Endothelial cell of umbilical vein (primary cell): ENCODE results near the gene CLTC. TPM values are rescaled to one million over a fixed set of nuclear protein-coding genes. Genes with fewer than 3 reads are reported as not detected.

ENCODE experiments used
- BruUV-seq: library from RNA; stranded (reverse); fragments of 400-500 nt; replicated peaks from 2 replicates; lab custom pipeline; 2021; lab: Mats Ljungman, UMichigan
- CTCF ChIA-PET: fragments of 300-600, 350-600 bp; sonication (Branson Sonifier 250); formaldehyde crosslinking; loops from one replicate; lab custom pipeline; 2021; ENCODE audit warnings: antibody characterized with exemption, inconsistent platforms; lab: Charles Lee
- POLR2A ChIA-PET: fragments of 300-600, 350-600 bp; sonication (Branson Sonifier 250); formaldehyde crosslinking; loops from one replicate; lab custom pipeline; 2021; ENCODE audit warnings: antibody characterized with exemption, inconsistent platforms; lab: Charles Lee
- DNase-seq: peaks from one replicate; pipeline ENCODE4 v3.0.0-alpha.2; 2011; ENCODE audit warnings: low read depth, low spot score
- FAIRE-seq: peaks from 2 replicates; lab custom pipeline; 2011; peaks lifted over from hg19 to GRCh38; lab: Jason Lieb, UNC
- H2AFZ ChIP-seq: 2 replicates; pipeline ENCODE4 v1.6.0; 2012; ENCODE audit warnings: low read depth, low read length, control low read depth, inconsistent platforms
- H3K27ac ChIP-seq: 2 replicates; pipeline ENCODE4 v1.5.1; 2011; ENCODE audit warnings: low read depth, mild to moderate bottlenecking, control low read depth, low read length, moderate library complexity; ENCODE audit not compliant: insufficient read depth
- H3K27me3 ChIP-seq, 2 experiments: 2 replicates each; pipeline versions ENCODE4 v1.6.0 to v1.6.1; 2011; ENCODE audit warnings: low read length in 2 of 2, mixed read lengths in 1 of 2; ENCODE audit not compliant: control insufficient read depth in 2 of 2, insufficient read depth in 2 of 2
- H3K36me3 ChIP-seq, 2 experiments: 2 replicates in 1 of 2; 3 replicates in 1 of 2; pipeline ENCODE4 v1.5.1; 2011; ENCODE audit warnings: low read length in 2 of 2, mild to moderate bottlenecking in 1 of 2, moderate library complexity in 1 of 2; ENCODE audit not compliant: control insufficient read depth in 2 of 2, insufficient read depth in 2 of 2; ENCODE audit errors: extremely low read depth in 1 of 2
- H3K4me1 ChIP-seq: 3 replicates; pipeline ENCODE4 v1.5.1; 2011; ENCODE audit warnings: mild to moderate bottlenecking, low read length; ENCODE audit not compliant: control insufficient read depth, insufficient read depth; ENCODE audit errors: extremely low read depth
- H3K4me2 ChIP-seq: 2 replicates; pipeline ENCODE4 v1.6.1; 2011; ENCODE audit warnings: low read length, control low read depth, mixed read lengths; ENCODE audit not compliant: insufficient read depth
- H3K4me3 ChIP-seq, 3 experiments: fragments of 200-600 bp in 1 of 3; sonication (generic), shearing (Covaris generic) in 1 of 3; replicated peaks in 1 of 3; 2 replicates each; pipeline ENCODE4 v1.5.1; 2011 to 2016; ENCODE audit warnings: control low read depth in 3 of 3, low read length in 3 of 3, mild to moderate bottlenecking in 2 of 3, inconsistent platforms in 1 of 3, low read depth in 1 of 3, moderate library complexity in 1 of 3; ENCODE audit not compliant: insufficient read depth in 1 of 3
- H3K79me2 ChIP-seq: 2 replicates; pipeline ENCODE4 v1.6.0; 2012; ENCODE audit warnings: low read length, inconsistent platforms; ENCODE audit not compliant: control insufficient read depth, insufficient read depth
- H3K9ac ChIP-seq: replicated peaks from 2 replicates; pipeline ENCODE3; 2011; ENCODE audit warnings: low read length, control low read depth; ENCODE audit not compliant: insufficient read depth; ENCODE audit errors: extremely low read depth
- H3K9me1 ChIP-seq: replicated peaks from 3 replicates; pipeline ENCODE4 v1.6.0; 2011; ENCODE audit warnings: mild to moderate bottlenecking, low read length; ENCODE audit not compliant: control insufficient read depth, insufficient read depth; ENCODE audit errors: extremely low read depth
- H3K9me3 ChIP-seq: replicated peaks from 2 replicates; pipeline ENCODE4 v1.5.1; 2012; ENCODE audit warnings: low read length, inconsistent platforms; ENCODE audit not compliant: control insufficient read depth, insufficient read depth
- H4K20me1 ChIP-seq: replicated peaks from 2 replicates; pipeline ENCODE3; 2011; ENCODE audit warnings: mild to moderate bottlenecking, low read length; ENCODE audit not compliant: control insufficient read depth, insufficient read depth; ENCODE audit errors: extremely low read depth
- EZH2 ChIP-seq: IDR thresholded peaks from 2 replicates; pipeline ENCODE4 v1.6.1; 2012; ENCODE audit warnings: borderline replicate concordance, low read depth, mild to moderate bottlenecking, moderate library complexity, low read length, inconsistent platforms; ENCODE audit not compliant: severe bottlenecking
- FOS ChIP-seq: IDR thresholded peaks from 2 replicates; pipeline ENCODE4 v1.6.1; 2011; ENCODE audit warnings: mild to moderate bottlenecking, low read length, moderate library complexity, borderline replicate concordance; ENCODE audit not compliant: insufficient read depth
- GATA2 ChIP-seq: IDR thresholded peaks from 2 replicates; pipeline ENCODE4 v1.7.0; 2011; ENCODE audit warnings: low read depth, mild to moderate bottlenecking, moderate library complexity, mixed read lengths, low read length; ENCODE audit not compliant: insufficient read length, insufficient read depth
- JUN ChIP-seq: IDR thresholded peaks from 2 replicates; pipeline ENCODE4 v1.6.1; 2011; ENCODE audit warnings: borderline replicate concordance, low read depth; ENCODE audit not compliant: insufficient read length, insufficient read depth
- MYC ChIP-seq: IDR thresholded peaks from one replicate; pipeline ENCODE4 v1.6.1; 2011; ENCODE audit warnings: mild to moderate bottlenecking, low read depth, low read length
- POLR2A ChIP-seq: IDR thresholded peaks from 2 replicates; pipeline ENCODE4 v1.6.1; 2012; ENCODE audit warnings: low read depth, mild to moderate bottlenecking, control low read depth, low read length
- POLR2AphosphoS5 ChIP-seq: IDR thresholded peaks from 2 replicates; pipeline ENCODE4 v1.6.1; 2012; ENCODE audit warnings: low read depth, mild to moderate bottlenecking, control low read depth, low read length, moderate library complexity; ENCODE audit not compliant: insufficient read depth
- dilution Hi-C: fragments of 300-500 bp; cut with MboI; formaldehyde crosslinking; loops from one replicate; pipeline ENCODE4 v1.15.0; 2019; ENCODE audit warnings: low sequenced_read_pairs; ENCODE audit not compliant: extremely low pct_ligation_motif_present
- intact Hi-C: fragments of 100-400 bp; cut with micrococcal nuclease; formaldehyde crosslinking; loops from one replicate; pipeline ENCODE4 v1.10.0; 2022
- polyA plus RNA-seq, 4 experiments: library from polyadenylated mRNA; depleted of rRNA in 3 of 4; stranded (reverse) in 3 of 4; unstranded in 1 of 4; fragments of >200 nt; gene quantifications; 2 replicates each; pipeline versions ENCODE4 v1.2.1 to v1.2.3, GENCODE V29; 2011 to 2012; ENCODE audit warnings: missing spikeins in 1 of 4
- total RNA-seq: library from RNA; stranded (reverse); gene quantifications from 2 replicates; pipeline ENCODE4 v1.2.3, GENCODE V29; 2021
- TF ChIP-seq, protein P1 (sequence below), 2 donors: IDR thresholded peaks; 1 replicate in 1 of 2; 2 replicates in 1 of 2; pipeline ENCODE4 v1.5.1; 2011; ENCODE audit warnings: low read length in 2 of 2, mild to moderate bottlenecking in 2 of 2, moderate library complexity in 2 of 2, control low read depth in 1 of 2, inconsistent platforms in 1 of 2, low read depth in 1 of 2; ENCODE audit not compliant: insufficient read depth in 1 of 2; ENCODE audit errors: extremely low read depth in 1 of 2
- TF ChIP-seq, protein P2 (sequence below): IDR thresholded peaks from 2 replicates; pipeline ENCODE4 v1.6.1; 2011; ENCODE audit not compliant: insufficient read depth, insufficient read length

The CLTC gene
- total and polyA plus RNA-seq, 2 donors (not counting 3 experiments of a cell fraction or from before 2014, with no cell fraction given) = 164 to 326 TPM

DNA sequence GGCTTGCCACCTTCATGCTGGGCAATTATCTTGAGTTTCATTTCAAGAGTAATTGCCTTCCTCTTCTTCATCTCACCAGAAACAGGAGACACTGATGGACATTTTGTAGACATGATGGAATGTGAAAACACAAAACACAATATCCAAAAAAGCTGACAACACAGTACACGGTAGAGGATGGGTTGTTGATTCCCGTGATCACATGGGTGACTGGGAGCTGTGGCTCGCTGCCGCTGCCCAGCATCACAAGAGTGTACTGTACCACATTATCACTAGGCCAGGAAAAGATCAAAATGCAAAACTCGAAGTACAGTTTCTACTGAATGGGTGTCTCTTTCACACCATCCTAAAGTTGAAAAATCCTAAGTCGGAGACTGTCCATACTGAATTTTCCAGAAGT is 80.1 kb downstream of the CLTC start:
- H3K36me3 ChIP-seq = peaks cover 26 to 29% of the 10 kb centered on the region in 2 experiments
- DNase-seq = no peak
- no peak overlapping the region for H2AFZ ChIP-seq
- BruUV-seq = no TSS peak
- ChIA-PET CTCF (no interaction called here), POLR2A (no interaction called here)
- H3K27ac ChIP-seq = no peak overlapping the region
- no peak overlapping the region for H3K9ac ChIP-seq
- TF ChIP-seq, protein P1, sequence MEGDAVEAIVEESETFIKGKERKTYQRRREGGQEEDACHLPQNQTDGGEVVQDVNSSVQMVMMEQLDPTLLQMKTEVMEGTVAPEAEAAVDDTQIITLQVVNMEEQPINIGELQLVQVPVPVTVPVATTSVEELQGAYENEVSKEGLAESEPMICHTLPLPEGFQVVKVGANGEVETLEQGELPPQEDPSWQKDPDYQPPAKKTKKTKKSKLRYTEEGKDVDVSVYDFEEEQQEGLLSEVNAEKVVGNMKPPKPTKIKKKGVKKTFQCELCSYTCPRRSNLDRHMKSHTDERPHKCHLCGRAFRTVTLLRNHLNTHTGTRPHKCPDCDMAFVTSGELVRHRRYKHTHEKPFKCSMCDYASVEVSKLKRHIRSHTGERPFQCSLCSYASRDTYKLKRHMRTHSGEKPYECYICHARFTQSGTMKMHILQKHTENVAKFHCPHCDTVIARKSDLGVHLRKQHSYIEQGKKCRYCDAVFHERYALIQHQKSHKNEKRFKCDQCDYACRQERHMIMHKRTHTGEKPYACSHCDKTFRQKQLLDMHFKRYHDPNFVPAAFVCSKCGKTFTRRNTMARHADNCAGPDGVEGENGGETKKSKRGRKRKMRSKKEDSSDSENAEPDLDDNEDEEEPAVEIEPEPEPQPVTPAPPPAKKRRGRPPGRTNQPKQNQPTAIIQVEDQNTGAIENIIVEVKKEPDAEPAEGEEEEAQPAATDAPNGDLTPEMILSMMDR (IDR thresholded peaks at IDR 0.05; ENCODE audit: extremely low read depth in 1 of 2, insufficient read depth in 1 of 2, low read depth in 1 of 2, low read length in 2 of 2) = no peak
- TF ChIP-seq JUN (no peak), EZH2 (no peak), GATA2 (no peak), POLR2A (no peak), POLR2AphosphoS5 (no peak), FOS (no peak), MYC (no peak)
- TF ChIP-seq, protein P2, sequence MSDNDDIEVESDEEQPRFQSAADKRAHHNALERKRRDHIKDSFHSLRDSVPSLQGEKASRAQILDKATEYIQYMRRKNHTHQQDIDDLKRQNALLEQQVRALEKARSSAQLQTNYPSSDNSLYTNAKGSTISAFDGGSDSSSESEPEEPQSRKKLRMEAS = no peak
- no peak for FAIRE-seq
- H3K27me3 ChIP-seq = no peaks in the 10 kb centered on the region
- H3K9me1 ChIP-seq = no peaks in the 10 kb centered on the region
- no peak overlapping the region for H3K4me2 ChIP-seq
- peaks cover 99% of the 10 kb centered on the region for H3K79me2 ChIP-seq
- dilution Hi-C loops (no loop called here), intact Hi-C loops (loop anchor here (10.0 kb wide), 2 partner anchors 175 to 335 kb away; no protein-coding TSS in a partner anchor)
- no peak overlapping the region for H3K4me3 ChIP-seq
- peaks cover 10% of the 10 kb centered on the region for H4K20me1 ChIP-seq
- H3K4me1 ChIP-seq = no peaks in the 10 kb centered on the region
- H3K9me3 ChIP-seq = no peaks in the 10 kb centered on the region
